ENCODE data around the gene SLC41A2.
"Not testable (repeated sequence)": the region's sequence is repeated elsewhere in the genome, so short reads cannot be mapped to it uniquely, and the experiment has no call there.

Gene SLC41A2

GRCh38 chr12:104963757-104964156 is 5.7 kb upstream of the SLC41A2 start:
- DNase-seq: no peak

- no peak for DNase-seq
Measured at GRCh38 chr12:104960464-104960863, 2.4 kb upstream of the SLC41A2 start.

GRCh38 chr12:104959335-104959841 is 1.3 kb upstream of the SLC41A2 start:
- no peak for DNase-seq

DNA sequence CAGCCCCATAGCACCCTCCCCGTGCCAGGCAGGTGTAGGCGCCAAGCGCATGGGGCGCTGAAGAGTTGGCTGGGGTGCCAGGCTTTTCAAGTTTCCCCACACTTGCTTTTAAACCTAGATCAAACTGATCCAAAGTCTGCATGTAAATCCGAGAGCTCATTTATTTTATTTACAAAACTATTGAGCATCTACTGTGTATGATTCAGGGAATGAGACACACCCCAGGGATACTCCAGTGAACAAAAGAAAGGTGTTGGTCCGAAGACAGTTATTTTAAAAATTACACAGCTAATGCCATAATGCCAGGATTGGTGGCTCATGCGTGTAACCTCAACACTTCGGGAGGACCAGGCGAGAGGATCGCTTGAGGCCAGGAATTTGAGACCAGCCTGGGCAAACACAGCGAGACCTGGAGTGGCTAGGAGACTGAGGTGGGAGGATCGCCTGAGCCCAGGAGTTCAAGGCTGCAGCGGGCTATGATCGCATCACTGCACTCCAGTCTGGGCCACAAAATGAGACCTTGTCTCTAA is 780 bp upstream of the SLC41A2 start:
- DNase-seq: no peak

DNA sequence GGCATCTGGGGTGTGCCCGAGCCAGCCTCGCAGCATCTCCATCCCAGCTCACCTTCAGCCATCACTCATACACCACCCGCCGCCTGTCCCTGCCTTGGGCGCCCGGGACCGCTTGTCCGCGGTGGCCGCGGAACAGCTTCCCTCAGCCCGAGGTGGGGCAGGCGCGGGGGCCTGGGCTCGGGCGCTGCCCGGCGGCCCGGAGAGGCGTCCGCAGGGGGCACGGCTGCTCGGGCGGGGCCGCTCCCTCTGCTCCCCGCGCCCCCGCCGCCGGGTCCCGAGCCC is 430 bp downstream of the SLC41A2 start:
- DNase-seq: no peak

DNA sequence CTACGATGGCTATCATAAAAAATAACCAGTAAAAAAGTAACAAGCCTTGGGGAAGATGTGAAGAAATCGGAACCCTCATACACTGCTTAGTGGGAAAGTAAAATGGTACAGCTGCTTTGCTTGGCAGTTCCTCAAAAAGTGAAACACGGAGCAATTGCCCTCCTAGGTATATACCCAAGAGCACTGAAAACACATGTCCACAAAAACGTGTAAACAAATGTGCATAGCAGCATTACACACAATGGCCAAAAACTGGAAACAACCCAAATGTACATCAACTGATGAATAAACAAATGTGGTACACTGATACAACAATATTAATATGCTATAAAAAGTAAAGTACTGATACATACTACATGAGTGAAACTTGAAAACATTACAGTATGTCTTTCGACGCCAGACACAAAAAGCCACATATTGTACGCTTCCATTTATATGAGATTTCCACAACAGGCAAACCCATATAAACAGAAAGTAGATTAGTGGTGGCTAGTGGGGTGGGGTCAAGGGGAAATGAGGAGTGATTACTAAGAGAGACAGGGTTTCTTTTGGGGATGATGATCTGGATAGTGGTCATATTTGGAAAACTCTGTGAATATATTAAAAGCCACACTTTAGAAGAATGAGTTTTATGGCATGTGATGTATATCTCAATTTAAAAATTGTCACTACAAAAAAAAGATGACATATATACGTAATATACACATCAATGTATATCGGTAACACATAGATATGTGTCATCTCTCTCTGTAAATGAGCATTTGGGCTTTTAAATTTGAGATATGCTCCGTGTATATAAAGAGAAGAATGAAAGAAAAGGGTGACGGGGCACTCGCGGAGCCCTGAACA is 996 bp downstream of the SLC41A2 start:
- DNase-seq: no peak

- no peak for DNase-seq
Measured at GRCh38 chr12:104955703-104956102, 2.4 kb downstream of the SLC41A2 start.

- DNase-seq: no peak
Measured at GRCh38 chr12:104953323-104953722, 4.8 kb downstream of the SLC41A2 start.

GRCh38 chr12:104952816-104953215 is 5.3 kb downstream of the SLC41A2 start:
- DNase-seq: no peak

DNA sequence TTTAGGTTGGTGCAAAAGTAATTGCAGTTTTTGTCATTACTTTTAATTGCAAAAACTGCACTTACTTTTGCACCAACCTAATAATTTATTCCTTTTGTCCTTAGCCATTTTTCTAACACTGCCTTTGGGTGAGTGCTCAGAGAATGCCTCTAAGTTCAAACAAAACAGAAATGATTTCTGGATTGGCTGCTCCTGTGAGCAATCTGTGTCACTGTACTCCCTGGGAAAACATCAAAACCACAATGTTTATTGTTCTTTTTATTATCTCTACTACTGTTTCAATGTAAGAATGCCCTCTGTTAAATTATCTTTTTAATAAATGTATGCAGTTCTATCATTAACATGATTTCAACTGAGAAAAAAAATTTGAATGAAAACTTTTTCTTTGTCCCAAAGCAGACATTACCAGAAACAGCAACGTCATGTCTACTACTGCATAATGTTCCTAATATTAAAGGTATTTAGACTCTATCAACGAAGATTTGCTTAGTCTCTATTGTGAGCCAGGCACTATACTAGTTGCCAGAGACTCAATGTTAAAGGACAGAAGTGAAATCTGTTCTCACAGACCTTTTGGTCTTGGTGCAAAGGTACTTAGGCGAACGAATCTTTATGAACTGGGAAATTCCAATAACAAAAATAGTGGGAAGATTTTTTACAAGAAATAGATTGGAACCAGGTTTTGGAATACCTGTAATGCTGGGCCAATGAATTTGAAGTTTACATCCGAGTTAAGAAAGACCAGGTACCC is 6.2 kb downstream of the SLC41A2 start:
- DNase-seq: no peak

- not testable (repeated sequence) for DNase-seq
Measured at GRCh38 chr12:104948716-104949115, 9.4 kb downstream of the SLC41A2 start.

DNA sequence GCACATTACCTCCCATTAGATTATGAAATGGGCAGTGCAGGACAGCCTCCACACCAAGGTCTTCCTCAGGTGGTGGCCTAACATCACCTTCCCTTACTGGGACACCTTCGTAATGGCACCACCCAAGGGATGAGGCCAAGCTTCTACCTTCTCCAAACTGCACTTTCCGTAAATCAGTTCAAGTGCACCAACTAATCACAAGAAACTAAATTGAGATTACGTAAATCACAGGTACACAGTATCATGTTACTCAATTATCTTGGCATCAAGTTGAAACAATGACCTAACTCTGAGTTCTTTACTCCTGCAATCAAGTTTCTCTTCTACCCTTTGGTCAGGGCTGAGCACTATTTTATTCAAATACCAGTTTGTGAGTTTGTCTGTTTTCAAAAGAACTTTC is 13.8 kb downstream of the SLC41A2 start:
- DNase-seq: no peak

GRCh38 chr12:104943401-104943800 is 14.7 kb downstream of the SLC41A2 start:
- DNase-seq: not testable (repeated sequence)

DNA sequence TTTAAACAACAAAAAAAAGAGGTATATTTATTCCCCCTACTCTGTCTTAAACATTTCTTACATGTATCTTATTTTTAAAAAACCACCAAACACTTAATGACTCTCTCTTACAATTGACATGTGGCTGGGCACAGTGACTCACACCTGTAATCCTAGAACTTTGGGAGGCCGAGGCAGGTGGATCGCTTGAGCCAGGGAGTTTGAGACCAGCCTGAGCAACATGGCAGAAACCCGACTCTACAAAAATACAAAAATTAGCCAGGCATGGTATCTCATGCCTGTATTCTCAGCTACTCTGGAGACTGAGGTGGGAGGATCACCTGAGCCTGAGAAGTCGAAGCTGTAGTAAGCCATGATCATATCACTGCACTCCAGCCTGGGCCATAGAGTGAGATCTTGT is 16.0 kb downstream of the SLC41A2 start:
- no peak for DNase-seq

DNA sequence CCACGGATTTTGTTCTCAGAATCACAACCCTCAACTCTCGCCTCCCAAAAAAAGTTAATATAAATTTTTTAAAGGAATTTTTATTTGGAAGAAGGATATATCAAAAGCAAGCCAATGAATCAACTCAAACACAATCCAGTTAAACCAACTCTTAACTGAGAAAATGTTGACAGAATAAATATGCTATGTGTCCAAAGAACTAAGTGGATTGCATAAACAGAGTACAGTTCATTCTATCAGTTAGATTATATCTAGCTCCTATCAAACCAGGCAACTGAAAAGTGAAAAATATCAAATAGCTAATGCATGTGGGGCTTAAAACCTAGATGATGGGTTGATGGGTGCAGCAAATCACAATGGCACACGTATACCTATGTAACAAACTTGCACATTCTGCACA is 16.6 kb downstream of the SLC41A2 start:
- no peak for DNase-seq

GRCh38 chr12:104939089-104939488 is 19.0 kb downstream of the SLC41A2 start:
- no peak for DNase-seq

- no peak for DNase-seq
Measured at GRCh38 chr12:104938371-104938770, 19.7 kb downstream of the SLC41A2 start.

GRCh38 chr12:104935886-104936285 is 22.2 kb downstream of the SLC41A2 start:
- DNase-seq: no peak

DNA sequence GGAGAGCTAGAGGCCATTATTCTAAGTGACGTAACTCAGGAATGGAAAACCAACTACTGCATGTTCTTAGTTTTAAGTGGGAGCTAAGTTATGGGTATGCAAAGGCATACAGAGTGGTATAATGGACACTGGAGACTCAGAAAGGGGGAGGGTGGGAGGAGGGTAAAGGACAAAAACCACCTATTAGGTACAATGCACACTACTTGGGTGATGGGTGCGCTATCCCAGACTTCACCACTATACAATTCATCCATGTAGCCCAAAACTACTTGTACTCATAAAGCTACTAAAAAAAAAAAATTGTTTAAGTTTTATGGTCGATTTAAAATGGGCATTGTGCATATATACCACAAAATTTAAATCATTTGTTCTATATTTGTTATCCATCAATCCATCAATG is 24.3 kb downstream of the SLC41A2 start:
- no peak for DNase-seq

DNA sequence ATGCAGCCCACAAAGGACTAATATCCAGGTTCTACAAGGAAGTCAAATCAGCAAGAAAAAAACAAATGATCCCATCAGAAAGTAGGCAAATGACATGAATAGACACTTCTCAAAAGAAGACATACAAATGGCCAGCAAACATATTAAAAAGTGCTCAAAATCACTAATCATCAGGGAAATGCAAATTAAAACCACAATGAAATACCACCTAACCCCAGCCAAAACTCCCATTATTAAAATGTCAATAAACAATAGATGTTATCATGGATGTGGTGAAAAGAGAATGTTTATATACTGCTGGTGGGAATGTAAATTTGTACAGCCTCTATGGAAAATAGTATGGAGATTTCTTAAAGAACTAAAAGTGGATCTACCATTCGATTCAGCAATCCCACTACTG is 25.0 kb downstream of the SLC41A2 start:
- no peak for DNase-seq

DNA sequence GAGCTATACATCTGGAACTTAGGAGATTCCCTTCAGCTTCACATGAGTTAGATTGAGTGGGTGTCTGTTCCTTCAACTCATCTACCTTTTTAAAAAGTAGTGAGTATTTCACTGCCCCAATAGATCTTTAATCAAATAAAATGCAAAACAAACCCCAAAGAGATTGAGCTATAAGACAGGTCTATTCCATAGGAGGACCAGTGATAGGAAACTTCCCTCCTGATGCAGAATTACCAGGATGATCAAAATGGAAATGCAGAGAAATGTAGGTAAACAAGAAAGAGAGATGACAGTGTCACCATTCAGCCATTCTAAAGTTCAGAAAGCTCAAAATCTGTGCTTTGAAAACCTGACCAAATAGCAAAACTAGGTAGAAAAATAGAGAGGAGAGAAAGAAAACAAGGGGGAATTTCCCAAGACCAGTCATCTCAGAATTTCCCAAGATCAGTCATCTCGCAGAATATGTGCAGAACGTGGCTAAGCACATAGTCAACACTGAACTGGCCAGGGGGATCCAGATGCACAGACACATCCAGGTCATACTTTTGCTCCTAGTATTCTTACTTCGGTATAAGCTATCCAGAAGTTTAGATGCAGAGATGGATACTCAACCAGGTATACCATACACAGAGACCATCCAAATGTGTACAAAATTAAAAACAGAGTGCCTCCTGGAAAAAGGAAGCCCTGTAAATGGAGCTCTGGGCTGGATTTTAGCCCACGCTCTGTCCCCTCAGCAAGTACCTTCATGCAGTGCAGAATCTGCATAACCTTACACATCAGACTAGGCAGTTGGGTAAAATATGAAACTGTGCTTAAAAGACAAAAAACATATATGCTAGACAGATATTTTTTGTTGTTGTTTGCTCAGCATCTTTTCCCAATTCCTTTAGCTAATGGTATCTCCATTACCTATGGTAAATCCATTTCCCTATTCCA is 27.4 kb downstream of the SLC41A2 start:
- DNase-seq: no peak

GRCh38 chr12:104929977-104930376 is 28.1 kb downstream of the SLC41A2 start:
- no peak for DNase-seq

- DNase-seq: no peak
Measured at GRCh38 chr12:104929368-104929767, 28.7 kb downstream of the SLC41A2 start.

All from NCI-H2029 (cell line).